HepG2 (cell line): ENCODE measurements around the gene CLASP1. TPM values are rescaled to one million over a fixed set of nuclear protein-coding genes. Genes with fewer than 3 reads are reported as not detected.

Experiments used
- ATAC-seq: fragments of 200-7000 bp; cut with Tn5 transposase; 3 replicates; pipeline ENCODE4 v1.9.1; 2020; ENCODE audit warnings: mild to moderate bottlenecking, moderate library complexity
- BruUV-seq: library from RNA; stranded (reverse); fragments of 400-500 nt; replicated peaks from 2 replicates; lab custom pipeline; 2021; lab: Mats Ljungman, UMichigan
- CTCF ChIA-PET: fragments of 300-600 bp; formaldehyde crosslinking; extraction: SDS; loops from one replicate; lab custom pipeline; 2021; ENCODE audit warnings: low total read pairs, inconsistent platforms, low intra/inter-chr PET ratio; lab: Yijun Ruan, JAX
- POLR2A ChIA-PET: fragments of 350-600 bp; sonication (Branson Sonifier 250); formaldehyde crosslinking; loops from one replicate; lab custom pipeline; 2020; ENCODE audit warnings: antibody characterized with exemption, inconsistent platforms; lab: Yijun Ruan, JAX
- DNase-seq: peaks from one replicate; pipeline ENCODE4 v3.0.0-alpha.2; 2015; ENCODE audit warnings: low spot score
- FAIRE-seq: peaks from 3 replicates; lab custom pipeline; 2011; peaks lifted over from hg19 to GRCh38; lab: Jason Lieb, UNC
- H2AFZ ChIP-seq: one replicate; pipeline ENCODE4 v1.6.1; 2011; ENCODE audit warnings: low read length, inconsistent platforms
- H3K27ac ChIP-seq: fragments of 300-600 bp; 3 replicates; pipeline ENCODE4 v1.8.0; 2011; ENCODE audit warnings: mixed run types, mild to moderate bottlenecking, mixed read lengths, low read length, inconsistent platforms; ENCODE audit not compliant: insufficient read depth; ENCODE audit errors: extremely low read length
- H3K27me3 ChIP-seq, 2 experiments: fragments of 200-600 bp in 1 of 2; 2 replicates in 1 of 2; 3 replicates in 1 of 2; pipeline versions ENCODE4 v1.6.0 to v1.8.0; 2011; ENCODE audit warnings: low read length in 2 of 2, mild to moderate bottlenecking in 2 of 2, moderate library complexity in 2 of 2, inconsistent platforms in 1 of 2; ENCODE audit not compliant: insufficient read depth in 2 of 2, control insufficient read depth in 1 of 2
- H3K36me3 ChIP-seq, 2 experiments: fragments of 200-600 bp in 1 of 2; replicated peaks in 1 of 2; 2 replicates in 1 of 2; 3 replicates in 1 of 2; pipeline versions ENCODE4 v1.5.1 to v1.8.0; 2011; ENCODE audit warnings: low read length in 2 of 2, inconsistent platforms in 1 of 2; ENCODE audit not compliant: insufficient read depth in 2 of 2, control insufficient read depth in 1 of 2
- H3K4me1 ChIP-seq: 2 replicates; pipeline ENCODE4 v1.5.1; 2012; ENCODE audit warnings: low read length, inconsistent platforms; ENCODE audit not compliant: insufficient read depth
- H3K4me2 ChIP-seq: 2 replicates; pipeline ENCODE4 v1.6.0; 2011; ENCODE audit warnings: low read depth, low read length, inconsistent platforms
- H3K4me3 ChIP-seq, 3 experiments: fragments of 200-600 bp in 1 of 3; sonication (generic), shearing (Covaris generic) in 1 of 3; replicated peaks in 1 of 3; 2 replicates each; pipeline ENCODE4 v1.5.1; 2011 to 2016; ENCODE audit warnings: low read length in 3 of 3, inconsistent platforms in 2 of 3, low read depth in 2 of 3, mild to moderate bottlenecking in 2 of 3, control low read depth in 1 of 3, mixed read lengths in 1 of 3; ENCODE audit not compliant: insufficient read depth in 1 of 3
- H3K79me2 ChIP-seq: one replicate; pipeline ENCODE4 v1.6.1; 2011; ENCODE audit warnings: low read length, inconsistent platforms; ENCODE audit not compliant: insufficient read depth
- H3K9ac ChIP-seq: 2 replicates; pipeline ENCODE4 v1.6.0; 2011; ENCODE audit warnings: mild to moderate bottlenecking, low read depth, low read length, inconsistent platforms; ENCODE audit not compliant: insufficient read depth
- H3K9me3 ChIP-seq: 2 replicates; pipeline ENCODE4 v1.5.1; 2012; ENCODE audit warnings: mild to moderate bottlenecking, low read length
- H4K20me1 ChIP-seq: 2 replicates; pipeline ENCODE4 v1.6.0; 2011; ENCODE audit warnings: inconsistent platforms, mild to moderate bottlenecking, low read length, moderate library complexity; ENCODE audit not compliant: insufficient read depth
- ATF1 ChIP-seq: IDR thresholded peaks from 2 replicates; pipeline ENCODE4 v1.6.1; 2016; ENCODE audit warnings: mild to moderate bottlenecking, control low read depth
- BCL6 ChIP-seq: IDR thresholded peaks from 2 replicates; pipeline ENCODE4 v1.6.1; 2016; ENCODE audit warnings: missing genetic modification reagents, missing compliant biosample characterization
- HNF1B ChIP-seq: sonication (generic); formaldehyde crosslinking; IDR thresholded peaks from 2 replicates; pipeline ENCODE4 v1.5.1; 2020; ENCODE audit warnings: mild to moderate bottlenecking, moderate library complexity, missing genetic modification reagents
- HNRNPH1 ChIP-seq: fragments of 200-400 bp; formaldehyde crosslinking; optimal IDR thresholded peaks from 2 replicates; pipeline ENCODE3; 2017; ENCODE audit warnings: mild to moderate bottlenecking, low read depth, low read length
- HNRNPK ChIP-seq: fragments of 200-400 bp; formaldehyde crosslinking; IDR thresholded peaks from 2 replicates; pipeline ENCODE4 v1.6.1; 2018; ENCODE audit warnings: low read length, low read depth, moderate library complexity, mild to moderate bottlenecking; ENCODE audit not compliant: poor library complexity, severe bottlenecking
- IRF2 ChIP-seq: IDR thresholded peaks from 2 replicates; pipeline ENCODE4 v1.6.1; 2018; ENCODE audit warnings: missing genetic modification reagents, missing compliant biosample characterization
- KAT7 ChIP-seq: IDR thresholded peaks from 2 replicates; pipeline ENCODE4 v1.6.1; 2018; ENCODE audit warnings: borderline replicate concordance, missing compliant biosample characterization
- ONECUT2 ChIP-seq: sonication (generic); formaldehyde crosslinking; IDR thresholded peaks from 2 replicates; pipeline ENCODE4 v1.4.0; 2020; ENCODE audit warnings: missing genetic modification reagents
- RBFOX2 ChIP-seq: fragments of 200-400 bp; formaldehyde crosslinking; IDR thresholded peaks from 2 replicates; pipeline ENCODE4 v1.6.1; 2017; ENCODE audit warnings: low read depth, mild to moderate bottlenecking, low read length
- SNAPC2 ChIP-seq: sonication (generic); formaldehyde crosslinking; IDR thresholded peaks from 2 replicates; pipeline ENCODE4 v1.8.1; 2022; ENCODE audit warnings: mild to moderate bottlenecking, missing genetic modification reagents
- TEAD3 ChIP-seq: optimal IDR thresholded peaks from 2 replicates; pipeline ENCODE3; 2016; ENCODE audit warnings: borderline replicate concordance
- XRCC5 ChIP-seq: fragments of 200-400 bp; formaldehyde crosslinking; optimal IDR thresholded peaks from 2 replicates; pipeline ENCODE3; 2017; ENCODE audit warnings: mild to moderate bottlenecking, low read length
- ZNF264 ChIP-seq: sonication (generic); formaldehyde crosslinking; IDR thresholded peaks from 2 replicates; pipeline ENCODE4 v1.4.0; 2020; ENCODE audit warnings: missing genetic modification reagents
- ZNF350 ChIP-seq: sonication (generic); formaldehyde crosslinking; IDR thresholded peaks from 2 replicates; pipeline ENCODE4 v1.4.0; 2020; ENCODE audit warnings: mild to moderate bottlenecking, low read depth, missing genetic modification reagents, borderline replicate concordance
- ZNF569 ChIP-seq: sonication (generic); formaldehyde crosslinking; IDR thresholded peaks from 2 replicates; pipeline ENCODE4 v1.5.0; 2020; ENCODE audit warnings: mild to moderate bottlenecking, missing genetic modification reagents, moderate library complexity, borderline replicate concordance
- ZNF788 ChIP-seq: sonication (generic); formaldehyde crosslinking; IDR thresholded peaks from 2 replicates; pipeline ENCODE4 v1.5.0; 2020; ENCODE audit warnings: mild to moderate bottlenecking, missing genetic modification reagents, borderline replicate concordance
- WGBS: methylation state at CpG from one replicate; pipeline ENCODE4 v1.1.6; 2017; ENCODE audit warnings: low lambda C conversion rate; 5-methylcytosine and 5-hydroxymethylcytosine counted together
- in situ Hi-C: cut with HindIII; loops from 2 replicates; pipeline ENCODE4 v1.10.0; 2017; ENCODE audit warnings: low pct_unique_long_range_greater_than_20kb; ENCODE audit not compliant: extremely low pct_ligation_motif_present
- intact Hi-C: fragments of 100-400 bp; cut with micrococcal nuclease; formaldehyde crosslinking; loops from one replicate; pipeline ENCODE4 v1.10.0; 2022; ENCODE audit not compliant: unreplicated experiment
- polyA plus RNA-seq, 8 experiments: library from polyadenylated mRNA; depleted of rRNA in 3 of 8; stranded (reverse) in 7 of 8; unstranded in 1 of 8; fragments of >200 nt; fragmentation: Illumina TruSeq in 4 of 8; extraction: Trizol in 4 of 8; gene quantifications; 2 replicates each; pipeline versions ENCODE4 v1.2.1 to v1.2.3, GENCODE V29; 2011 to 2016; ENCODE audit warnings: low read depth in 4 of 8, missing spikeins in 1 of 8, mixed read lengths in 1 of 8; ENCODE audit not compliant: insufficient read depth in 1 of 8
- total RNA-seq, 5 experiments: library from RNA; depleted of rRNA; stranded (reverse); fragments of >200 nt; fragmentation: Illumina TruSeq; extraction: Trizol; gene quantifications; 2 replicates each; pipeline ENCODE4 v1.2.3, GENCODE V29; 2016; ENCODE audit warnings: low read depth in 1 of 5
- TF ChIP-seq, protein P1 (sequence below): sonication (generic); formaldehyde crosslinking; IDR thresholded peaks from 2 replicates; pipeline ENCODE4 v1.8.0; 2022; ENCODE audit warnings: low read depth, missing genetic modification reagents
- TF ChIP-seq, protein P2 (sequence below): fragments of 450-650 bp; IDR thresholded peaks from 2 replicates; pipeline ENCODE4 v1.6.1; 2016

The CLASP1 gene
- total and polyA plus RNA-seq, 2 of the 13 experiments (the other 11 are each of a cell fraction or from before 2014, with no cell fraction given): 11.7 to 47.9 TPM

DNA sequence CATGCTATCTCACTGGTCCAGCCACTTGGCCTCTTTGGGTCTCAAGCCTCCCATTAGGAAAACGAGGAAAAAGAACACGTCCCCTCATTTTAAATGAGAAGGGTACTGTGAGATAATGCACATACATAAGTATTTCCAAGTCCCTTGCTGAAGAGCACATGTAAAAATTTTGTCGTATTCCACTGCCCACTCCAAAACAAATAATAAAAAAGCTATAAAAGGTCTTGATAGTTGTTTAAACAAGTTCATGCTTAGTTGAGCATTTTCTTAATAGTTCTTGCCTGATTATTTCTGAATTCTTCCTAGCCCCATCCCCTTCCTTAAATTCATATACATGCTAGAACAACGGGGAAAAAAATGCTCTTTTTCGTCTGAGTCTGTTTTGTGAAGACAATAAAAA, 228.8 kb downstream of the CLASP1 start:
- Histone ChIP-seq H3K79me2 (no peaks in the 10 kb centered on the region), H3K36me3 (peaks cover 15 to 53% of the 10 kb centered on the region in 2 experiments), H4K20me1 (no peaks in the 10 kb centered on the region), H3K27ac (no peak overlapping the region), H2AFZ (no peak overlapping the region), H3K4me2 (no peak overlapping the region), H3K27me3 (no peaks in the 10 kb centered on the region), H3K4me3 (no peak overlapping the region), H3K9ac (no peak overlapping the region), H3K9me3 (no peaks in the 10 kb centered on the region), H3K4me1 (no peaks in the 10 kb centered on the region)
- ATAC-seq (no peak), FAIRE-seq (no peak), DNase-seq (no peak)
- no TSS peak for BruUV-seq
- WGBS: 96% methylated on average over 5 of the region's 5 CpGs
- ChIA-PET POLR2A (no interaction called here), CTCF (no interaction called here)
- no peak for TF ChIP-seq ZNF569 (CRISPR knock-in tag)
- TF ChIP-seq, protein P1, sequence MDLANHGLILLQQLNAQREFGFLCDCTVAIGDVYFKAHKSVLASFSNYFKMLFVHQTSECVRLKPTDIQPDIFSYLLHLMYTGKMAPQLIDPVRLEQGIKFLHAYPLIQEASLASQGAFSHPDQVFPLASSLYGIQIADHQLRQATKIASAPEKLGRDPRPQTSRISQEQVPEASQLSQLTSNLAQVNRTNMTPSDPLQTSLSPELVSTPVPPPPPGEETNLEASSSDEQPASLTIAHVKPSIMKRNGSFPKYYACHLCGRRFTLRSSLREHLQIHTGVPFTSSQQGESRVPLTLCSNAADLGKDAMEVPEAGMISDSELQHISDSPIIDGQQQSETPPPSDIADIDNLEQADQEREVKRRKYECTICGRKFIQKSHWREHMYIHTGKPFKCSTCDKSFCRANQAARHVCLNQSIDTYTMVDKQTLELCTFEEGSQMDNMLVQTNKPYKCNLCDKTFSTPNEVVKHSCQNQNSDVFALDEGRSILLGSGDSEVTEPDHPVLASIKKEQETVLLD (CRISPR knock-in tag): no peak
- no peak for TF ChIP-seq TEAD3
- no peak for TF ChIP-seq ONECUT2
- TF ChIP-seq IRF2: no peak
- TF ChIP-seq BCL6: no peak
- TF ChIP-seq RBFOX2: no peak
- TF ChIP-seq KAT7: no peak
- TF ChIP-seq HNRNPK: no peak
- no peak for TF ChIP-seq ZNF788 (CRISPR knock-in tag)
- TF ChIP-seq, protein P2, sequence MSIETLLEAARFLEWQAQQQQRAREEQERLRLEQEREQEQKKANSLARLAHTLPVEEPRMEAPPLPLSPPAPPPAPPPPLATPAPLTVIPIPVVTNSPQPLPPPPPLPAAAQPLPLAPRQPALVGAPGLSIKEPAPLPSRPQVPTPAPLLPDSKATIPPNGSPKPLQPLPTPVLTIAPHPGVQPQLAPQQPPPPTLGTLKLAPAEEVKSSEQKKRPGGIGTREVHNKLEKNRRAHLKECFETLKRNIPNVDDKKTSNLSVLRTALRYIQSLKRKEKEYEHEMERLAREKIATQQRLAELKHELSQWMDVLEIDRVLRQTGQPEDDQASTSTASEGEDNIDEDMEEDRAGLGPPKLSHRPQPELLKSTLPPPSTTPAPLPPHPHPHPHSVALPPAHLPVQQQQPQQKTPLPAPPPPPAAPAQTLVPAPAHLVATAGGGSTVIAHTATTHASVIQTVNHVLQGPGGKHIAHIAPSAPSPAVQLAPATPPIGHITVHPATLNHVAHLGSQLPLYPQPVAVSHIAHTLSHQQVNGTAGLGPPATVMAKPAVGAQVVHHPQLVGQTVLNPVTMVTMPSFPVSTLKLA: no peak
- TF ChIP-seq HNF1B (CRISPR knock-in tag): no peak
- TF ChIP-seq HNRNPH1: no peak
- TF ChIP-seq XRCC5: no peak
- TF ChIP-seq ATF1 (CRISPR knock-in tag): no peak
- TF ChIP-seq ZNF350 (CRISPR knock-in tag): no peak
- TF ChIP-seq ZNF264 (CRISPR knock-in tag): no peak
- no peak for TF ChIP-seq SNAPC2 (CRISPR knock-in tag)
- in situ Hi-C loops: no loop called here
- intact Hi-C loops: no loop called here
